GM21717 (cell line): ENCODE results near the gene CUBN.

Experiments
- ATAC-seq: cut with Tn5 transposase; IDR thresholded peaks from one replicate; pipeline ENCODE4 v1.9.1; 2021; ENCODE audit warnings: mild to moderate bottlenecking, moderate library complexity; ENCODE audit not compliant: unreplicated experiment

CUBN gene

GRCh38 chr10:17129741-17130140 lies at the start of gene CUBN:
Gene CUBN, minus strand, starts transcription at chr10:17129811. Its CDS starts 46 bp downstream, at chr10:17129765.
- ATAC-seq: no peak

GRCh38 chr10:17179002-17179401 lies 49.4 kb upstream of the CUBN start:
- no peak for ATAC-seq

DNA sequence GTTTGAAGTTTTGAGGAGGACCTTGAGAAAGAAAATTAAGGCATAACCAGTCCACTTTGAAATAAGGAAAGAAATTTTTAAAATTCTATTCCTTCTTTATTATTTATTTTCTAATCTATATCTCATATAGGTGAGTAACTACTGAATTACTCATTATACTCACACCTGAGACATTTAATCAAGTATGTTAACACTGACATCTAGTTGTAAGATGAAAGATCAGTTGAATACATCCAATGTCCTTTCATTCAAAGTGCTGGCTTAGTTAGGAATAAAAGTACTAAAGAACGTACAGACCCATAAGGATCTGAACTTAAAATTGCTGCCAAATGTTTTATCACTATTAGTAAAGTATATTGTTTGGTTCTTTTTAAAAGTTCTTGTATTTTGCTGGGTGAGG lies 48.4 kb upstream of the CUBN start:
- ATAC-seq: no peak

GRCh38 chr10:17177014-17177413 lies 47.4 kb upstream of the CUBN start:
- no peak for ATAC-seq

- no peak for ATAC-seq
Observed at GRCh38 chr10:17176091-17176490, 46.5 kb upstream of the CUBN start.

GRCh38 chr10:17175551-17175950 lies 45.9 kb upstream of the CUBN start:
- ATAC-seq: no peak

DNA sequence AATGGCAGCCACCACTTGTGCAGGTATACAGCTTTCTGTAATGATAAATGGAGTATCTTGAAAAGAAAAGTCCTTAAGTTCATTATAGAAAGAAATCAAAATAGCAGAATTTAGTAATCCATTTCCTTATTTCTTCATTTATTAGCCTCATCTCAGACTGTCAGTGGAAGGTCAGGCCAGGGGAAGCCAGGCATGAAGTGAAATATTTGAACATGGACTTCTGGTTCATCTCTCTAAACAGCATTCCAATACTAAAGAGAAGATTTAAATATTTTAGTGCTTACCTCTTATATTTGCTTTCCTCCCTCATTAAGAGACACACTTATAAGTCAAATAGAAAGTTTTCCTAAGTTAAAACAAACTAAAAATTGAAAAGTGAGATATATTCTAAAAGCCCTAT lies 45.0 kb upstream of the CUBN start:
- ATAC-seq: no peak

- no peak for ATAC-seq
Observed at GRCh38 chr10:17171141-17171641, 41.6 kb upstream of the CUBN start.

DNA sequence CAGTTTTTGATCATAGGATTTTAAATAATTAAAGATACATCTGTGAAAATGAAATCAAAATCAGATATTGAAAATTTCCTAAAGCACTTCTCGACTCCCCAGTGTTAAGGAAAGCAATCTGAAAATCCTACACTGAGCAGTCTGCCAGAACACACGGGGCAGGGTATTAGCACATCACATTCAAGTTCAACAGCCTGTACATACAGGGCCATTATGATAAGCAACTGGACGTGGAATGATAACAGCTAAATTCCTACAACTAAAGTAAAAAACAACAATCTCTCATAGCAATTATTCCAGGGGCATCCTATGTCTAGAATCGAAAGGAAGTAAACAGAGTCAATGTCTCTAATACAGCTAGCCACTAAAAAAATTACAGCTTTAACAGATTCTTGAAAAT lies 40.2 kb upstream of the CUBN start:
- no peak for ATAC-seq

DNA sequence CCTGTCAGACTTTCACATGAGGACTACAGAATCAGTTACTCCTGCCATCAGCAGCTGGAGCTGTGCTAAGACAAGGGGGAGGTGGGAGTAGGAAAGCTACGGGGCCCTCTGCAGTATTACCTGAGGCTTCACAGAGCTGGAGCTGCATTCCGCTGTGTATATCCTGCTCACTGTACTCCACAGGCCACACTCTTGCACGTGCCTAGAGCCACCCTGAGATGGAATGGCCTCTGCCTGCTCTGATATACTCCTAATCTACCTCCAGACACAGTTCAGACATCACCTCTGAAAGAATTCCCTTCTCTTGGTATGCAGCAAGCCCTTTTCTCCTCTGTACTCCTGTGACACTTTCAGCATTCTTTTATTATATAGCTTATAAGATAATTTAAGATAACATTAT lies 37.1 kb upstream of the CUBN start:
- ATAC-seq: no peak

- no peak for ATAC-seq
Observed at GRCh38 chr10:17162828-17163227, 33.2 kb upstream of the CUBN start.

DNA sequence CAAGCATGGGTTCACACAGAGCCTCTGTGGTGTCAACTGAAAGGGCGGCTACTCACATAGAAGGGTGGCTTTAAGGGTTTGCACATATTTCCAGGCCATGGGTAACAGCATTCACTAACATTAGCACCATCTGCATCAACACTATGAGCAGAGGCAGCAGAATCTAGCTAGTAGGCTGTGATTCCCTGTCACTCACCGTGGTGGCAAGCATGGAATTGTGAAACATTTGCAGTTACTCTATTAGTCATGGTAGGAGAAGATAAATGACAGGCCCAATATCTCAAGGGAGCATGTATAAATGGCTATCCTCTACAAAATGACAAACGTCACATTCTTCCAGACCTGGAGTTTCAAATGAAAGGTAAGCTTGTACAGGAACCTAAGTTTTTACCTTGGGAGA lies 32.2 kb upstream of the CUBN start:
- ATAC-seq: no peak

DNA sequence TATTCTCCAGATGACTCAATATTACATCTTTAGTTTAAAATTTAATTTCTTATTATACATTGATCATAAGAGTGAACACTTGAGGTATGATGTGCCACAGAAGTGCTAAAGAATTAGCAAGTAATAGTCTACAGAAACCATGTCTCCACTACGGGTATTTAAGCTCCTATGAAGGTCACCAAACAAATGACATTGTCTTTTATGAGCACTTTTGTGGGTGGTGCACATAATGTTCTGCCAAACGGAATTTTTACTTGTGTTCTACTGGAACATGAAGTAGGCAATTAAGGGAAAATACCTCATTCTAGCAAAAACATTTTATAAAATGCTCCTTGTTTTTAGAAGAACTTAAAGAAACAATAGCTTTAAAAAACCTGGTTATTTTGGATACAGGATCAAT lies 27.4 kb upstream of the CUBN start:
- no peak for ATAC-seq

GRCh38 chr10:17155826-17156225 lies 26.2 kb upstream of the CUBN start:
- no peak for ATAC-seq

- no peak for ATAC-seq
Observed at GRCh38 chr10:17154116-17154515, 24.5 kb upstream of the CUBN start.

GRCh38 chr10:17153321-17153720 lies 23.7 kb upstream of the CUBN start:
- no peak for ATAC-seq

- no peak for ATAC-seq
Observed at GRCh38 chr10:17151716-17152115, 22.1 kb upstream of the CUBN start.

DNA sequence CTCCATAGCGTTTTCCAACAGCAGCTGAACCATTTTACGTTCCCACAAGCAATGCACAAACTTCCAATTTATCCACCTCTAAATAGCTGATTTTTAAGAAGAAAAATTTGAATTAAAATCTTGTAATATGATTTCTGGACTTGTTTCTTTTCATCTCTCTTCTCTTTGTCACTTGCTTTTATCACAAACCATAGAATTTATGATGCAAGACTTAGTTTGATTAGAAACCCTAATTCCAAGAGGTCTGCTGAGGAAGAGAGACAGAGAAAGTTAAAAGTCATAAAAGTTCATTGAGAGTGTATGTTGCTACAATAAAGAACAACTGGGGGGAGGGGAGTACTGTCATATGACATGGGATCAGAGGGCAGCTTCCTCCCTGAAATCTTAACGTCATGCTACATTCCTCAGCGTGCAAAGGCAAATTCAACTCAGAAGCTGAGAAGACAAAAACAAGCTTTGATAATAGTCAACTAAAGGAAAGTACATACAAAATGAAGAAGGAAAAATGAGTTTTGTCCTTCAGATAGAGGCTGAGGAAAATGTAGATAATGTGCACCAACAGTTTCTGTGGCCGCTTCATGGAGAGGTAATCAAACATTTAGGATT lies 18.4 kb upstream of the CUBN start:
- ATAC-seq: no peak

DNA sequence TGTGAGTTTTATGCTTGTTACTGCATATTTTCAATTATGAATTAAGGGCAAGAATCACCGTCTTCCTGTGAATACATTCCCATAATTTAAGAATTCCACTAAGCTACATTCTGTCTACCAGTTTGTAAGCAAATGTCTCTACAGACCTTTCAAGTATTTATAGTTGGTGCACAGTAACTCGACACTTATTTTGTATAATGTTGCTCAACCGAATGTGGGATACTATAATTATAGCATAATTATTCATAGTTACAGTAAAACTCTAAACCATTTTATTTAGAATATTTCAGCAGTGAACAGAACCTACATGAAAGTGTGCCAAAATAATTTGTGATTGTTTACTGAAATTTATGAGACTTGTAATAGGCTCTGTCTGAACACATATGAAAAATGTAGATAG lies 17.3 kb upstream of the CUBN start:
- no peak for ATAC-seq

GRCh38 chr10:17145239-17145638 lies 15.6 kb upstream of the CUBN start:
- no peak for ATAC-seq

- peak; percentile 86 for ATAC-seq
Observed at GRCh38 chr10:17144757-17145156, 15.1 kb upstream of the CUBN start.

- no peak for ATAC-seq
Observed at GRCh38 chr10:17144032-17144431, 14.4 kb upstream of the CUBN start.

- no peak for ATAC-seq
Observed at GRCh38 chr10:17143055-17143690, 13.6 kb upstream of the CUBN start.
